H1 (cell line): ENCODE measurements around the gene ZNF263. TPM values are rescaled to one million over a fixed set of nuclear protein-coding genes. Genes with fewer than 3 reads are reported as not detected.

Experiments
- BRCA1 ChIP-seq: IDR thresholded peaks from 2 replicates; pipeline ENCODE4 v1.6.1; 2012; ENCODE audit warnings: low read depth, low read length, improper control_type of control experiment
- CBX8 ChIP-seq: fragments of 300-800, 300-1000 bp; sonication (generic); IDR thresholded peaks from 2 replicates; pipeline ENCODE4 v1.7.1; 2016; ENCODE audit warnings: low read depth, low read length, borderline replicate concordance
- CHD2 ChIP-seq: IDR thresholded peaks from 2 replicates; pipeline ENCODE4 v1.6.1; 2012; ENCODE audit warnings: low read length, improper control_type of control experiment
- CTBP2 ChIP-seq: IDR thresholded peaks from 2 replicates; pipeline ENCODE4 v1.7.0; 2011; ENCODE audit warnings: borderline replicate concordance, mild to moderate bottlenecking, moderate library complexity, mixed read lengths, low read length; ENCODE audit not compliant: insufficient read depth, insufficient read length
- E2F6 ChIP-seq: IDR thresholded peaks from 2 replicates; pipeline ENCODE4 v1.6.1; 2012; ENCODE audit warnings: inconsistent platforms
- EGR1 ChIP-seq: IDR thresholded peaks from 2 replicates; pipeline ENCODE4 v1.6.1; 2011; ENCODE audit warnings: low read depth, low read length, borderline replicate concordance
- EP300 ChIP-seq, 2 experiments: IDR thresholded peaks; 1 replicate in 1 of 2; 2 replicates in 1 of 2; pipeline ENCODE4 v1.6.1; 2011 to 2012; ENCODE audit warnings: low read depth in 2 of 2, low read length in 2 of 2, mild to moderate bottlenecking in 2 of 2, borderline replicate concordance in 1 of 2, inconsistent platforms in 1 of 2, moderate library complexity in 1 of 2
- GABPA ChIP-seq: IDR thresholded peaks from 2 replicates; pipeline ENCODE4 v1.6.1; 2011; ENCODE audit warnings: mild to moderate bottlenecking, low read length, moderate library complexity, borderline replicate concordance; ENCODE audit not compliant: insufficient read depth
- HDAC2 ChIP-seq, 2 experiments: fragments of 300-600 bp in 1 of 2; sonication (generic) in 1 of 2; IDR thresholded peaks; 2 replicates each; pipeline ENCODE4 v1.6.1; 2011 to 2012; ENCODE audit warnings: low read depth in 2 of 2, low read length in 2 of 2, mild to moderate bottlenecking in 2 of 2, moderate library complexity in 2 of 2, borderline replicate concordance in 1 of 2, inconsistent platforms in 1 of 2
- HDAC6 ChIP-seq: IDR thresholded peaks from one replicate; pipeline ENCODE4 v1.7.1; 2012; ENCODE audit warnings: low read depth, mild to moderate bottlenecking, inconsistent platforms, low read length, moderate library complexity
- POLR2AphosphoS5 ChIP-seq: IDR thresholded peaks from 2 replicates; pipeline ENCODE4 v1.6.1; 2011; ENCODE audit warnings: low read depth, low read length
- POU5F1 ChIP-seq: IDR thresholded peaks from 2 replicates; pipeline ENCODE4 v1.6.1; 2011; ENCODE audit warnings: low read depth, mild to moderate bottlenecking, low read length, moderate library complexity
- RAD21 ChIP-seq, 2 experiments: IDR thresholded peaks in 1 of 2; conservative IDR thresholded peaks in 1 of 2; 2 replicates each; pipeline ENCODE4 v1.6.1; 2011; ENCODE audit warnings: low read depth in 2 of 2, low read length in 2 of 2, improper control_type of control experiment in 1 of 2, inconsistent platforms in 1 of 2, mild to moderate bottlenecking in 1 of 2, moderate library complexity in 1 of 2
- RFX5 ChIP-seq: IDR thresholded peaks from 2 replicates; pipeline ENCODE4 v1.6.1; 2011; ENCODE audit warnings: low read depth, low read length, improper control_type of control experiment, borderline replicate concordance
- RNF2 ChIP-seq: fragments of 200-900, 300-1000 bp; sonication (generic); IDR thresholded peaks from 2 replicates; pipeline ENCODE4 v1.7.1; 2016; ENCODE audit warnings: borderline replicate concordance, low read depth, mild to moderate bottlenecking, antibody characterized with exemption, low read length; ENCODE audit not compliant: poor library complexity, severe bottlenecking; ENCODE audit errors: missing control alignments
- SAP30 ChIP-seq: fragments of 300-600 bp; sonication (generic); IDR thresholded peaks from 2 replicates; pipeline ENCODE4 v1.7.1; 2012; ENCODE audit warnings: low read length, moderate library complexity, mild to moderate bottlenecking, inconsistent platforms; ENCODE audit not compliant: insufficient read depth, insufficient replicate concordance
- SP1 ChIP-seq: IDR thresholded peaks from 2 replicates; pipeline ENCODE4 v1.6.1; 2011; ENCODE audit warnings: low read depth, low read length
- SP2 ChIP-seq: IDR thresholded peaks from 2 replicates; pipeline ENCODE4 v1.6.1; 2012; ENCODE audit warnings: mild to moderate bottlenecking, low read length, inconsistent platforms
- SP4 ChIP-seq: IDR thresholded peaks from 2 replicates; pipeline ENCODE4 v1.6.1; 2012; ENCODE audit warnings: low read length, inconsistent platforms
- TCF12 ChIP-seq: IDR thresholded peaks from 2 replicates; pipeline ENCODE4 v1.6.1; 2011; ENCODE audit warnings: low read depth, mild to moderate bottlenecking, low read length
- ZNF274 ChIP-seq: IDR thresholded peaks from 2 replicates; pipeline ENCODE4 v1.7.0; 2012; ENCODE audit warnings: low read length, borderline replicate concordance; ENCODE audit errors: extremely low read depth
- polyA plus RNA-seq, 7 experiments: library from polyadenylated mRNA; depleted of rRNA in 3 of 7; stranded (reverse) in 5 of 7; unstranded in 2 of 7; fragments of >200 nt in 5 of 7; fragments of 200-250 nt in 2 of 7; gene quantifications; 1 replicate in 5 of 7; 2 replicates in 1 of 7; 4 replicates in 1 of 7; pipeline versions ENCODE4 v1.2.1 to v1.2.3, GENCODE V29; 2011 to 2013; ENCODE audit warnings: missing spikeins in 2 of 7, mixed read lengths in 2 of 7
- total RNA-seq: library from RNA; stranded (reverse); fragmentation: NEBNext Ultra II Directional; extraction: Animal tissue kit (Norgen Biotek cat#: 25700); gene quantifications from 2 replicates; pipeline ENCODE4 v1.2.1, GENCODE V29; 2021

ZNF263 gene
- total and polyA plus RNA-seq, 2 of the 8 experiments (the other 6 are each of a cell fraction or from before 2014, with no cell fraction given) = 9.2 to 26.7 TPM

- TF ChIP-seq GABPA (peak; percentile 81), POLR2AphosphoS5 (peak; percentile 97), POU5F1 (no peak), SP4 (0 out of 2 replicates have a peak, but pooled peaks have one; percentile 19), BRCA1 (no peak), E2F6 (peak; percentile 100), ZNF274 (no peak), HDAC2 (IDR thresholded peaks at IDR 0.05; ENCODE audit: borderline replicate concordance in 1 of 2, low read depth in 2 of 2, low read length in 2 of 2) (peak; percentile 15 to 55; a peak in 1 of 4 replicates), RAD21 (IDR thresholded peaks at IDR 0.05 in 1 of 2, conservative IDR thresholded peaks at IDR 0.05 in 1 of 2; ENCODE audit: low read depth in 2 of 2, low read length in 2 of 2) (no peak), SAP30 (no peak), SP1 (no peak), EGR1 (no peak), RNF2 (peak; percentile 55), RFX5 (no peak), TCF12 (no peak), SP2 (peak; percentile 34; the same call in 1 of the 2 replicates), CBX8 (no peak), HDAC6 (no peak), CHD2 (no peak), CTBP2 (no peak), EP300 (IDR thresholded peaks at IDR 0.05; ENCODE audit: borderline replicate concordance in 1 of 2, low read depth in 2 of 2, low read length in 2 of 2) (0 out of 3 replicates have a peak, but pooled peaks of 1 of the 2 experiments have one; percentile 3)
Observed at GRCh38 chr16:3305109-3306068, 22.1 kb downstream of the ZNF263 start, which contains the start of the genes TIGD7 and ZNF75A (continued).
